Stimulated activated CD8-positive, alpha-beta memory T cell treated with anti-CD3 and anti-CD28 coated beads, Interleukin-15, amount 100 ng/mL, for 1 hour (primary cell): ENCODE data around the gene CEP112.
"Not testable (repeated sequence)": the region's sequence is repeated elsewhere in the genome, so short reads cannot be mapped to it uniquely, and the experiment has no call there.

Source experiments
- DNase-seq: peaks from one replicate; pipeline ENCODE4 v3.0.0-alpha.2; 2020; ENCODE audit warnings: low read depth

The CEP112 gene

DNA sequence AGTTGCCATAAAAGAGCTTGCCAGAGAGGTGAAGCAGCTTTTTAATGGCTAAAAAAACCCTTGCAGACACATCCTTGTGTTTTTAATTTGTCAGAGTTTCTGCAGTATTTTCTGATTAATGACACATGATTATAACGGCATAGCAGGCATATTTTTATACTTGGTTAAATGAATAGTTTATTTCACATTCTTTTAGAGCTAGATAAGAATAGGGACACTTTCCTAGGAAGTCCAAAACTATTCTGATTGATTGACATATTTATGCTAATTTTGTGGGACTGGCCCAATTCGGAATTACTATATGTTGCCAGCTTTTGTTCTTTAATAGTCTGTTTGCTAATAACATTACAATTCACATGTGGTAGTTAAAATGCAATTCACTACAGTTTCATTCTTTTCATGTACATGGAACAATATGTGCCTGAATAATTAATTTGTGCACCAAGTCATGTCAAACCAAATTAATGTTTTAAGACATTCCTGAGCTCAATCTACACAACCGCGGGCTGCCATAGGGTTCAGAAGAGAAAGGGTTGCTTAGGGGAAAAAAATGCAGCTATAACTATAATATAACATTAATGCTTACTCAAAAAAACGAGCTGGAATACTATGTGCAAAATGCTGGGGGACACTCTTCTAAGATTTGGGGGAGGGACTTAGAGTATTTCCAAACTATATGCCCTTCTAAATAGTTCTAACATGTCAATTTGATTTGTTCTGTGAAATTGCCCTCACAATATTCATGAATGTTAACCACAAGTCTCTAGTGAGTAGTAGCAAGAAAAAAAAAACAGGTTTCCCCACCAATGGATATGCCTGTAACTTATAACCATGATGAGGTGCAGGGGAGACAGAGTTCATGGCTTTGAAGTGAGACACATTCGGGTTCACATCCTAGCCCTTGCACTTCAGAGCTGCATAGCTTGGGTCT, 305.4 kb downstream of the CEP112 start:
- no peak for DNase-seq

DNA sequence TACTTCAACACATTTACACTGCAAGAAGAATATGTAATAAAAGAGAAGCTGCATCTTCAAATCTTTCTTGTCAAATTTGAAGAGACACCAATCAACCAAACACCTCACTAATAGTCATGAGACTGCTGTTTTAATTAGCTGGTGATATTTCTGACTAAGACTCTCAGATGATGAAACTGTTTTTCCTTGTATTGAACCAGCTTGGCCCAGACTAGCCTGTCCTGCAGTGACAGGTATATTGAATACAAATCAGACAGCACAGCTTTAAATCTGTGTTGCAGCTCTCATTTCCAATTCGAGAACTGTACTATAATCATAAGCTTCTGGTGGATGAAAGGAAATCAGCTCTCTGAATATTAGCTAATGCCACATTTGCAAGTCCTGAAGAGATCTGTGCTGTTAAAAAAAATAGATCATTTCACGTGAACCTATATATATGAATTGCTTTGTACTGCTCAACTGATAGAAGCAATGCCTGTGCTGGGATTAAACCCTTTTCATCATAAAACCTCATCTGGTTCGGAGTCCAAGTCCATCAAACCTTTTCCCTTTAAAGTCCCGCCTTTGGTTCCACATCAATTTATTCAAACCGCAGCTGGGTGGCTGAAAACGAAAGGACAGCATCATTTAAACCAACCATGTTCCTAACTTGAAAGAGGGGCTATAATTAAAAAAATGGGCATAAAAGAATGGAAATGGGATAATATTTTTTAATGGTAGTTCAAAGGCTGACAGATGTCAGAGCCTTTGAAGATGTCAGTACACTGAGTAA, 306.2 kb downstream of the CEP112 start:
- no peak for DNase-seq

DNA sequence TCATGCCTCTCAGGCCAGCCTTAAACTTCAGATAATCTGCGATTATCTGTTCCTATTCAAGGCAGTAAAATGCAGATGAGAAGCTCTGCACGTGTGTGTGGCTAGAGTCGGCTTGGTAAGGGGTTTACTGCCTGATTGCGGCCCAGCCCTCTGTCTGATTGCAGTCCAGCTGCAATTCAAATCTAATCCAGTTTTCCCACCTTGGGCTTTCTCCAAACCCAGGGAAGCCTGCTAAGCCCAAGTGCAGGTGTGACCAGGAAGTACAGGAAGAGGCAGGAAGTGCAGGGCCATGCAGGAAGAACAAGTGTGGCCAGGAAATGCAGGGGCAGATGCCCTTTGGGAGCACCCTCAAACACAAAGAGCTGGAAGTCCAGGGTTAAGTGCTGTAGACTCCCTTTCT, 314.9 kb downstream of the CEP112 start:
- no peak for DNase-seq

DNA sequence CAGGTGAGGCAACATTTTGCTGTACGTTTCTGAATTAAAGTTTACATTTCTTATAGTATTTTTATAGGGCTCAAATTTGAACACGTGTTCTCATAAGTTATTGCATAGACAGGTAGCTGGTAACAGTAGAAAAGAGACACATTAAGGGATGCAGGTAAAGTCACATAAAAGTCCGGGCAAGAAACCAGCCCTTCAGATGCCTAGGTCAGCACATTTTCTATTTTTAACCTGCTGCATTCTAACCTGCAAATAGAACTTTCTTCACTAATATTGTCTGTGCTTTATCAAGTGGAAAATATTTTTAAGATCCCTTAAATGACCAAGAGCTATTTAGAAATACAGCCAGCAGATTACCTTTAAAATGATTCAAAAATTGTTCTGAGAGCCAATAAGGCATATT, 323.1 kb downstream of the CEP112 start:
- no peak for DNase-seq

DNA sequence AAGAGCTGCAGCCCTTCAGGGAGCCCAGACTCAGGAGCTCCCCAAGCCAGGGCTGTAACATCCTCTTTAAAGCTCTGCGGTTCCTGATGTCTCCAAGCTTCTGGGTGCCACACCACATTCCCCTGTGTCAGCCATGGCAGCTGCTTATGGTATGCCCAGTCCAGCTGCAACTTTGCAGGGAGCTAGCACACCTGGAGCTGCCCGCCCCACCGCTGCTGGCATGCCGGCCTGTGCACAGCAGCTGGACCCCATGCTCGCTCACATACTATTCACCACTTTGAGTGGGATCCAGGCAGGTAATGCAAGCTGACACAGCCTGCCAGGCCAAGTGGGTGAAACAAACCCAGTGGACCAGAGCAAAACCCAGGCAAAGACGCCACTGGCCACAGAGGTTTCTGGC, 324.9 kb downstream of the CEP112 start:
- DNase-seq, result no peak

DNA sequence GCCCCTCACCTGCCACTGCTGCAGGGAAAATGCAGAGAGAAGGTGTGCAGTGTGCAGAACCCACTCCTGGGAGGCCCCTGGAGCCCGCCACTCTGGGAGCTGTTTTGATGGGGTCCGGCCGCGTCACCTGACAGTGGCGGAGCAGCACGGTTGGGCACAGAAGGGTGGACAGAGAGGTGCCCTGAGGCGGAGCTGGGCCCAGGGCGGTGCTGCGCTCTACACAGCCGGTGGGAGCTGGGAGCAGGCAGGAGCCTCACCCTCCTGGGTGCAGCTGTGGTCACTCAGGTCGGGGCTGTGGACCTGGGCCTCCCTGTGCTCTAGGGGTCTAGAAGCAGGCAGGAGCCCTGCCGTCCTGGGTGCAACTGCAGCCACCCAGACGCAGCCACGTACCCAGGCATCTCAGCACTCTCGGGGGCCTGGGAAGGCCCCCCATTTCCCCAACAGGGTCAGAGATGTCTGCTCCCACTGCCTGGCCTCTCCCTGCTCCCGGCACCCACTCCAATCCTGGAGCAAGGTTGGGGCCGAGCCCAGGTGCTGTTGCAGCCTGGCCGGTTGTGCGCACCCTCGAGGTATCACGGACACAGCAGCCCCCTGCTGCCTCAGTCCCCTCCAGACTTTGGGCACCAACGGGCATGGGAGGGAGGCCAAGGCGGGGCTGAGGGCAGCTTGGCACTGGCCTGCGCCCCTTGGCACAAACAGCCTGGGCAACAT, 326.1 kb downstream of the CEP112 start:
- DNase-seq, result no peak

DNA sequence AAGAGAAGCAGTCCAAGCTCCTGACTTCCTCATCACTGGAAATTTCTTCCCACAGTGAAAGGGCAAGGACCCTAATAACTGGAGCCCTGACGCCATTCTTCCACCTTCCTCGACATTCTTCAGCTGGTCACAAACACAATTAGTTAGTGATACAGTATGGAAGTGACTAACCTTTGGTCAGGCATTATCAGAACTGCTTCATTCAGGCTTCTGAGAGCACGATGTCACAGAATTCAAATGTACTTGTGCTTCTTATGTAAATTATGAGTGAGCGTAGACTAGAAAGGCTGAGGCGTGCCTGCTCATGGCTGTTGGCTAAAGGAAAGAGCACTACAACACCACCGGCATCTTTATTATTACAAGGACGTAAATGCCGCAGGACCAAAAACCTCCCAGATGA, 327.5 kb downstream of the CEP112 start:
- DNase-seq, result no peak

DNA sequence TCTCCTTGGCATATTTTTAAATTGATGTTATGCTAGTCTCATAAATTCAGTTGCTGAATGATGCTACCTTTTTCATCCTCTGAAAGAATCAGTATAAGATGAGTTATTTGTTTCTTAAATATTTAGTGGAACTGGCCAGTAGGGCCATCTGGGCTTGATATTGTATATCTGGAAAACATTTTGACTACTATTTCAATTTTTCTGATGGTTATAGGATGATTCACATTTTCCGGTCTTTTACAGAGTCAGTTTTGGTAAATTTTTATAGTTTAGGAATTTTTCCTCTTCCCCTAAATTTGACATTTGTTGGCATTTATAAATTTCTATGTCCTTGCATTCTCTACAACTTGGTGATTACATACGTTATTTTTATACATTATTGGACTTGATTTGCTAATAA, 334.2 kb downstream of the CEP112 start:
- no peak for DNase-seq

DNA sequence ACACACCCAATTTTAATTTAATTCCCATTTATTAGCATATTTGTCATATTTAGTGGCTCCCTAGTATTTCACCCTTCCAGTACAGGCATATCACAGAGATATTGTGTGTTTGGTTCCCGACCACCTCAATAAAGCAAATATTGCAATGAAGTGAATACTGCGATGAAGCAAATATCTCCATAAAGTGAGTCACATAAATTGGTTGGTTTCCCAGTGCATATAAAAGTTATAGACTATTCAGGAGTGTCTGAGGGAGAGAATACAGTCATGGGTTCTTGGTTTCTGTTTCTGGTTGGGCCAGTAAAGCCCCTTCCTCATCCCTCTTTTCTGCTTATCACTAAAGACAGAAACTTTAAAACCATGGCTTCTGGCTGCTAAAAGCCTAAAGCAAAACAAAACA, 335.1 kb downstream of the CEP112 start:
- no peak for DNase-seq

DNA sequence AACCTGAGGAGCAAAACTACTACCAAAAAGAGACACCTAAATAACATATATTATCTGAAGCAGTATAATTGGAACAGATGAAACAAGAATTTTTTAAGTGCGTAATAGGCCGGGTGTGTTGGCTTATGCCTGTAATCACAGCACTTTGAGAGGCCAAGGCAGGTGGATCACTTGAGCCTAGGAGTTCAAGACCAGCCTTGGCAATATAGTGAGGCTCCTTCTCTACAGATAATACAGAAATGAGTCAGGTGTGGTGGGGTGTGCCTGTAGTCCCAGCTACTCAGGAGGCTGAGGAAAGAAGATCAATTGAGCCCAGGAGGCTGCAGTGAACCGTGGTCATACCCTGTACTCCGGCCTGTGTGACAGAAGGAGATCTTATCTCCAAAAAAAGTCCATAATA, 336.3 kb downstream of the CEP112 start:
- no peak for DNase-seq

DNA sequence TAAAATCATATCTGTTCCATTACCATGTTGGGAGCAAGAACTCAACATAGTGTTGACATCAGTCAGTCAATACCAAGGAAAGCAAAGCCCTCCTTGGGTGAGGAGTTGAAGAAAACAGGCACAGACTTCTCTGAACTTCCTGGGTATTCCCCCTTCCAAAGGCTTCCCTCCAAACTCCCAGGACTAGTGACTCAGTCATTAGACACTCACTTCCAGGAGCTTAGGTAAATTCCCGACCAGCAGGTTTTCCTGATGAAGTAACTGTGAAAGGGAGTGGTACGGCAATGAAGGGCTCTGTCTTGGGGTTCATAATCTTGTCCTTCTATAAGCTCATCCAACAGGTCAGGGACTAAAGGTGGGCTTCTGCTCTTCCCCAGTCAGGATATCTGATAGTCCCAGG, 336.7 kb downstream of the CEP112 start:
- no peak for DNase-seq

DNA sequence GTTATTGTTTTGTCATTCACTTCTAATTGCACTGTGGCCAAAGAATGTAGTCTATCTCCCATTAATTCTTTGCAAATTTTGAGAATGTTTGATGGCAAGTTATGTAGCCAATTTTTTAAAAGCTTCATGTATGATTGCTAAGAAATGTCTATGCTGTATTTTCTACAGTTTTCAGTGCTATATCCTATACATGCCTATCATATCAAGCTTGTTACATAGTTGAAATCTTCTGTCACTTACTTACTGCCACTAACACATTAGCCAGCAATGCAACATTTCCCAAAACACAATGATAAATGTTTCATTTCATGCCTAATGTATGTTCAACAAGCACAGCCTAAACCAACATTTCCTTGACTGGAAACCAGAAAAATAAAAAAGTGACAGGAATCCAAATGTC, 338.1 kb downstream of the CEP112 start:
- no peak for DNase-seq

DNA sequence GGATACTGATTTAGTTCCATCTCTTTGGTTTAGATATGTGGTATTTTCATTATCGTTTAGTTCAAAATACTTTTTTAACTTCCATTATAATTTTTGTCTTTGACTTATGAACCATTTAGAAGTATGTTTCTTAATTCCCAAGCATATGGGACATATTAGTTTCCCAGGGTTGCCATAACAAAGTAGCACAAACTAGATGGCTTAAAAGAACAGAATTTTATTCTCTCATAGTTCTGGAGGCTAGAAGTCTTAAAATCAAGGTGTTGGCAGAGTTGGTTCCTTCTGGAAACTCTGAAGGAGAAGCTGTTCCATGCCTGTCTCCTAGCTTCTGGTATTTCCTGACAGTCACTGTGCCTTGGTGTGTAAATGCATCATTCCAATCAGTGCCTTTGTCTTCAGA, 339.0 kb downstream of the CEP112 start:
- no peak for DNase-seq

DNA sequence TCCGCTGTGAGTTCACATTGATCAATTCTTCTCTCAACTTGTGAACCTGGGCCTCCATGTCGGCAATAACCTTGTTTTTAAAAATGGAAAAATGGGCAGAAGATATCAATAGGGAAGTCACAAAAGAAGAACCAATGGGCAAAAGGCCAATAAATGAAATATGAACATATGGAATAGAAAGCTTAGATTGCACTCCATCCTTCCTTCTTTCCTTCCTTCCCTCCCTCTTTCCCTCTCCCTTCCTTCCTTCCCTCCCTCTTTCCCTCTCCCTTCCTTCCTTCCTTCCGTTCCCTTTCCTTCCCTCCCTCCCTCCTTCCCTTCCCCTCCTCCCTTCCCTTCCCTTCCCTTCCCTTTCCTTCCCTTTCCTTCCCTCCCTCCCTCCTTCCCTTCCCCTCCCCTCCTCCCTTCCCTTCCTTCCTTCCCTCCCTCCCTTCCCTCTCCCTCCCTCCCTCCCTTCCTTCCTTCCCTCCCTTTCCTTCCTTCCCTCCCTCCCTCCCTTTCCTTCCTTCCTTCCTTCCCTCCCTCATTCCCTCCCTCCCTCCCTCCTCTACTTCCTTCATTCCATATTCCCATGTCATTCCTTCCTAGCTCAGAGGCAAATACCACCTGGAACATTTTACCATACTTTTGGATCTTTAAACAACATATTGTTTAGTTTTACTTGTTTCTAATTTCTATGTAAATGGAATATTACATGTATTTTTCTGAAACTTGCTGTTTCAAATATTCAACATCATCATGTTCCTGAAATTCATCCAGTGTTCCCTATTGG, 339.8 kb downstream of the CEP112 start:
- no peak for DNase-seq

DNA sequence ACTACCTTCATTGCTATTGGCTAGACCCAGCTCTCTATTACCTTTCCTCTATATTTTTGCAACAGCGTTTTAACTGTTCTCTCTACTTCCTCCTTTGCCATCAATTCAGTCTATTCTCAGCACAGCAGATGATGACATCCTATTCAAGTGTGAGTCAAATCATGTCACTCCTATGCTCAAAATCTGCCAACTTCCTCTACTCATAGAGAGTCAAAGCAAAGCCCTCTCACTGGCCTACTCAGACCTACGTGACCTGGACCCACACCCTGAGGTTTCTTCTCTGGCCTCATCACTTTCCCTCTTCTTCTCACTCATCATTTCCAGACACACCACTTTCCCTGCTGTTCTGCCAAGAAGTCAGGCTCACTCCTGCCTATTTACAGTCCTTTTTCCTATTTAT, 341.4 kb downstream of the CEP112 start:
- no peak for DNase-seq

DNA sequence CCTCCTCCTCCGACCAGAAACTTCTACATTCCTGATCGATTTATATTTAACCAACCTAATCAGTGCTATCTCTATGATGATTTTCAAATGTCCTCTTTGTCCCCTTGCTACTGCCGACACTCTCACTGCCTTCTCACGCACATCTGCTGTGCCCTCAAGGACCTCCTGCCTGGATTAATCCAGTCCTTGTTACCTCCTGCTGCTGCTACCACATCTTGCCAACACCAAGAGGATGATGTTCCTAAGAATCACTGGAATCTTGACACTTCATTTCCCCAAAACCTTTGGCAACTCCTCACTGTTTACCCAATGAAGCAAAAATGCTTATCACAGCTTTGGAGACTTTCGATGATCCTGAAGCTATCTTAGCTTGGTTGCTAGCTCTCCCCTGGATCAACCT, 343.2 kb downstream of the CEP112 start:
- no peak for DNase-seq

DNA sequence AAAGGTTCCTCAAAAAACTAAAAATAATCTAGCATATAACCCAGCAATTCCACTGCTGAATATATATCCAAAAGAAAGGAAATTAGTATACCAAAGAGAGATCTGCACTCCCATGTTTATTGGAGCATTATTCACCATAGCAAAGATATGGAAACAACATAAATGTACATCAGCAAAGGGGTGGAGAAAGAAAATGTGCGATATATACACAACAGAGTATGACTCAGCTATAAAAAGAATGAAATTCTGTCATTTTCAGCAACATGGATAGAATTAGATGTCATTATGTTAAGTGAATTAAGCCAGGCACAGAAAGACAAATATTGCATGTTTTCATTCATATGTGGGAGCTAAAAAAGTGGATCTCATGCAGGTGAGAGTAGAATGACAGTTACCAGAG, 350.8 kb downstream of the CEP112 start:
- DNase-seq, result no peak

DNA sequence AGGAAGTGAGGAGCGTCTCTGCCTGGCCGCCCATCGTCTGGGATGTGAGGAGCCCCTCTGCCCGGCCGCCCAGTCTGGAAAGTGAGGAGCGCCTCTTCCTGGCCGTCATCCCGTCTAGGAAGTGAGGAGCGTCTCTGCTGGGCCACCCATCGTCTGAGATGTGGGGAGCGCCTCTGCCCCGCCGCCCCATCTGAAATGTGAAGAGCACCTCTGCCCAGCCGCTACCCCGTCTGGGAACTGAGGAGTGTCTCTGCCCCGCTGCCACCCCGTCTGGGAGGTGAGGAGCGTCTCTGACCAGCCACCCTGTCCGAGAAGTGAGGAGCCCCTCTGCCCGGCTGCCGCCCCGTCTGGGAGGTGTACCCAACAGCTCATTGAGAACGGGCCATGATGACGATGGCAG, 354.7 kb downstream of the CEP112 start:
- not testable (repeated sequence) for DNase-seq

DNA sequence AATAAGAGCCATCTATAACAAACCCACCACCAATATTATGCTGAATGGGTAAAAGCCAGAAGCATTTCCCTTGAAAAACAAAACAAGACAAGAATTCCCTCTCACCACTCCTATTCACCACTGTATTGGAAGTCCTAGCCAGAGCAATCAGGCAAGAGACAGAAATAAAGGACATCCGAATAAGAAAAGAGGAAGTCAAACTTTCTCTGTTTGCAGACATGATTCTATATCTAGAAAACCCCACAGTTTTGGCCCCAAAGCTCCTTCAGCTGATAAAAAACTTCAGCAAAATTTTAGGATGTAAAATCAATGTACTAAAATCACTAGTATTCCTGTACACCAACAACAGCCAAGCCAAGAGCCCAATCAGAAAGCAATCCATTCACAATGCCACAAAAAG, 358.7 kb downstream of the CEP112 start:
- DNase-seq, result no peak

DNA sequence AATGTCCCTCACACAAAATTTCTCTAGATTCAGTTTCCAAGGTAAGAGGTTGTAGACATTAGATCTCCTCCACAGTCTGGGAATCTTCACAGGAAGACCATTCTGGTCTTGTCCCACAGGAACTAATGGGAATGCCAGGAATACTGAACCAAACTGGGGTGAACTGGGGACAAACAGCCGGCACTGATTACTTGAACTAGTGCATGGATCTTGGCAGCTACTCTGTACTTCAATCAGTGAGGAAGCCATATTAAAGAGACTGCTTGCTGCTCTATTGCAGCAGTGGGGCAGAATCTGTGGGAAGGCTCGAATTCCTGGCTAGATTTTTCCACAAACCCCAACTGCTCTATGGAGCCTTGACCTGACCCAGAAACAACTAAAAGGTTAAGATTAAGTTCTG, 361.6 kb downstream of the CEP112 start:
- no peak for DNase-seq

DNA sequence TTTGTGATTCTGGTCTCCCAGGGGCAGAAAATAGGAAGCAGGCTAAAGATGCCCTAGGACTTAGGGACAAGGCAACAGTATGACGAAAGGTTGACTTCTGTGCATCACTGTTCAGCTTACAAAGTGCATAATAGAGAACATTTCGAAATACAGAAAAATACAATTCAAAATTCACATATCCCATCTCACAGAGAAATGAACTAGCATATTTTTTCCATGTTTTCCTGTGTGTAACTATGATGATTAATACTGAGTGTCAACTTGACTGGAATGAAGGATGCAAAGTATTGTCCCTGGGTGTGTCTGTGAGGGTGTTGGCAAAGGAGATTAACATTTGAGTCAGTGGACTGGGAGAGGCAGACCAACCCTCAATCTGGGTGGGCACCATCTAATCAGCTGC, 365.4 kb downstream of the CEP112 start:
- DNase-seq, result not testable (repeated sequence)

DNA sequence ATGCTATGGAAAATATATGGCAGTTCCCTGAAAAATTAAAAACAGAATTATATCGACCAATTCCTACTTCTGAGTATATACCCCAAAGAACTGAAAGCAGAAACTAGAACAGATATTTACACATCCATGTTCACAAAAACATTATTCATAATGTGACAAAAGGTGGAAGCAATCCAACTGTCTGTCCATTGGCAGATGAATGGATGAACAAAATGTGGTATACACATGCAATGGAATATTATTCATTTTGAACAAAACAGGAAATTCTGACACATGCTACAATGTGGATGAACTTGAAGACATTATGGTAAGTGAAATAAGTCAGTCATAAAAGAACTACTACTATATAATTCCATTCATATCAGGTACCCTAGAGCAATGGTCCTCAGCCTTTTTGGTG, 367.0 kb downstream of the CEP112 start:
- no peak for DNase-seq
